Inflammatory macrophage treated with lipopolysaccharide for 4 hours (primary cell): ENCODE data around the gene CRIP1.
A peak's percentile ranks its signal among the peaks of the same experiment; 100 is the strongest.

Source experiments
- DNase-seq: peaks from one replicate; pipeline ENCODE4 v3.0.0-alpha.2; 2020

CRIP1 gene, protein sequence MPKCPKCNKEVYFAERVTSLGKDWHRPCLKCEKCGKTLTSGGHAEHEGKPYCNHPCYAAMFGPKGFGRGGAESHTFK

DNA sequence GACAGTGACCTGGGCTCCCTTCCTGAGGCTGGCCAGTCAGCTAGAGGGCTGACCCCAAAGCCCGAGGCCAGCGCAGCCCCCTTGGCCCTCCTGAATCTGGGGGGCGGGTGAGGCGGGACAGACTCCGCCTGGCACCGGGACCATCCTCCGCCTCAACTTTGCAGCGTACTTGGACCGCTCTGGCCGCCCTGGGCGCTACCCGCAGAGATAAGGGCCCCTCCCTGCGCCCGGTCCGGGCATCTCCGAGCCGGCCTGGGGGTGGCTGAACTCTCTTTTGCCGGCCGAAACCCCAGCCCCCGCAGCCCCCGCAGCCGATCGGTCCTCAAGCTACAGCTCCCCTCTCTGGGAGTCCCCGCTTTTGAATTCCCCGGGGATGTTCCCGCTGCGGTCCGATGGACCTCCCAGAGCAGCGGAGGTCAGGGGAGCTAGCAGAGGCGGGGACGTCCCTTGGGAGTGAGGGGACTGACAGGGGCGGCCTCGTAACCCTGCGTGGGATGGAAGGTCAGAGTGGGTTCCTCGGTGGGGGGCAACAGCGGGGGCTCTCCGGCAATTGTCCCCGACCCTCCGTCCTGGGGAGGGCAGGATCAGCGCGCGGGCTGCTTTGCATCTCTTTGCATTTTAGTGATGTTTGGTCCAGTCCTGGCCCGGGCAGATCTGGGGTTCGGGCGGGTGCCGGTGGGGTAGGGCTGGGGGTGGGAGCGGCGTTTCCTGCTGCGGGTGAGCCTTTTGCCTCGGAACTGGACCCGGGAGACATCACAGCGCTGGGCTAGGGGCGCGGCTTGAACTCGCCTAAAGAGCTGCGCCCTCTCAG, at the start of gene CRIP1:
CRIP1 (plus strand) TSS at position 724 of the 811 bp plus-strand sequence. CDS start 374 bp downstream, outside the sequence.
- no peak for DNase-seq

DNA sequence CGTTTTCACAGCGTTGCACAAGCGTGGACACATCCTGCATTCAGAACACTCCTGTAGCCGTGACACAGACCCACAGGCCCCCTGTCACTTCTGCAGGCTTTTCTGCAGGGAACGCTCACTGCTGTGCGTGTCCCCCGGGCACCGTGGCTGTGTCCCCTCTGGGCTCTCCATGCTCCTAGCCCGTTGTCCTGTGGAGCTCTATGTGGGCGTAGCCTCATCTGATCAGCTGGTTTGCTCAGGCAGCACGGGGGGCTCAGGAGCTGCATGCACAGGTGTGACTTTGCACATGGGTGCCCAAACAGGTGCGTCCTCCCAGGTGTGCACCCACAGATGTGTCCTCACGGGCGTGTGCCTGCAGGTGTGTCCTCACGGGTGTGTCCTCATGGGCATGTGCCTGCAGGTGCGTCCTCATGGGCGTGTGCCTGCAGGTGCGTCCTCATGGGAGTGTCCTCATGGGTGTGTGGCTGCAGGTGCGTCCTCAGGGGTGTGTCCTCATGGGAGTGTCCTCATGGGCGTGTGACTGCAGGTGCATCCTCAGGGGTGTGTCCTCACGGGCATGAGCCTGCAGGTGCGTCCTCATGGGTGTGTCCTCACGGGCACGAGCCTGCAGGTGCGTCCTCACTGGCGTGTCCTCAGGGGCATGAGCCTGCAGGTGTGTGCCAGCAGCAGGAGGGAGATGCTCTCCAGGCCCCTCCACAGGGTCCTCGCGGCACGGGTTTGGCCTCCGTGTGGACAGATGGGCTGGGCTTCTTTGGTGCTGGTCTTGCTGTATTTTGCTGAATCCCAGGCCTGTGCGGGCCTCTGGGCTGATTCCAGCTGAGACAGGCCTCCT, 49.6 kb upstream of the CRIP1 start:
- DNase-seq: no peak

DNA sequence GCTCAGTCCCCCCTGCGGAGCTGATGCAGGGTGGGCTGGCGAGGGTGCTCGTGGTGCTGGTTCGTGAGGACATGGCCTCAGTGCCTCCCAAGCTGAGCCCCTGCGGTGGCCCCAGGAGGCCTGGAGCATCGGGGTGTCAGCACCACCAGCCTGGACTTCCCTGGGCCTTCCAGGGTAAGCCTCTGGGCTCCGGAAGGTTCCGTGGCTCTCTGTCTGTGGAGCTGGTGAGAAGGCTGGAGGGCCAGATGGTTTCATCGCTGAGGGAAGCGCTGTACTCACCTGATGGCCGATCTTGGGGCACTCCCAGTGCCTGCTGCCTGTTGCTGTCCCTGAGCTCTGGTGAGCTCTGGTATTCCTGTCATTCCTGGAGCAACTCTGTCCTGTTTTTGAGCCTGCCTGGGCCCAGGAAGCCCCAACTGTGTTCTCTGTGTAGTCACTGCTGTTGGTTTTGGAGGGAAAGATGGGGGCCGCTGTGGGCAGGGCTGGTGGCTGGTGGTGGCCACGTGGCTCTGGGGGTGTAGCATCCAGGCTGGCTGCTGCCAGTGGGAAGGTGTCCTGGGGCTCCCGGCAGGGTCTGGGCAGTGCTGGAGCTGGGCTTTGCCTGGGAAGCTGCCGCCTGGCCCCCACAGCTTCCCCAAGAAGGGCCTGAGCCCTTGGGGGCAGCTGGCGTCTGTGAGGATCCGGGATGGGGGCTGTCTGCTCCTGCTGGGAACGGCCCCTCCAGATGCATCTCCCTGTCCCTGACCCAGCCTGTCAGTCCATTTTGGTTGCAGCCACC, 48.8 kb upstream of the CRIP1 start:
- no peak for DNase-seq

DNA sequence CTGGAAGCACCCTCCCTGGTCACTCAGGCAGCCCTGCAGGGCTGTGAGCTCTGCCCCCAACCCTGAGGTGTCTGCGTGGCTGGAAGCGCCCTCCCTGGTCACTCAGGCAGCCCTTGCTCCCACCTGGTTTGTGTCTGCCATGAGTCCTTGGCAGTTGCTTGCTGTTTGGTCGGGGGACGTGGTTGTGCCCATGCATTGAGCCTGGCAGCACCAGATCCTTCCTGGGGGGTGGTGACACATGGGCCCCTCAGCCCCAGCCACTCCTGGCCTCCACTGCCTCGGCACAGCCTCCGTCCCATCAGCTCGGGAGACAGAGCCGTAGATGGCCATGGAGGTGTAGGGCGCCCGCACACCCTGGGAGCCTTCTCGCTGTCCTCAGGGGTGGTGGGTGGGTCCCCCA, 47.5 kb upstream of the CRIP1 start:
- DNase-seq: no peak

DNA sequence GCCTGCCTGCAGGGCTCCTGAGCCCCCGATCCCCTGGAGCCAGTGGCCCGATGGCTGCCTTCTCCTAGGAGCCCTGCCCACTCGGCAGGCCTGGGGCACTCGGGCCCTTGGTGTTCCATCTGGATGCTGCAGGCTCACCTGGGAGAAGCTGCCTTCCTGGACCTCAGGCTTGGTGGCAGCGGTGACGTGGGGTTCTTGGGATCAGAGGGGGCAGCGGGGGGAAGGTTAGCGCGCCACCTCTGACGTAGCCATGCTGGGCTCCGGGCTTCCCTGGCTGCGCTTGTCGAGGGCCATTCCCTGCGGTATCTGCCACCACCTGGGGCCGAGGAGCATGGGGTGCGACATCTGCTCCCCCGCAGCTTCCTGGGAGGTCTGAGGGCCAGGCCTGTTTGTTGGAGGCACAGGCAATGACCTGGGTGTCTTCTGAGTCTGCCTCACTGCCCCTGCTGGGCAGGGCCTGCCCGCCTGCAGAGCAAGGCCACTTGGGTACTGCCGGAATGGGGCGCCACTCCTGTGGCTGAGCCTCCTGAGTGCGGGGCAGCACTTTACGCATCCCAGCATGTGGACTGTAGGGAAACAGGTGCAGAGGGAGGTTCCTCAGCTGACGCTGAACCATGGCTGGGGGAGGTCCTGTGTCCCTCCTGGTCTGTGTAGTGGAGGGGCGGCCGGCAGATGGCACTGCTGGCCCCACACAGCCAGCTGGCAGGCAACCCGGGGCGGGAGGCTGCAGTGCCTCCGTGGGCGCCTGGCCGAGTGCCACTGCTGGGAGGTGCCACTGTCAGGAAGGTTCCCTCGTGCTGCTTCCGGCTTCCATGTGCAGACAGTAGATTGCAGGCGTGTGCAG, 46.8 kb upstream of the CRIP1 start:
- DNase-seq: no peak

DNA sequence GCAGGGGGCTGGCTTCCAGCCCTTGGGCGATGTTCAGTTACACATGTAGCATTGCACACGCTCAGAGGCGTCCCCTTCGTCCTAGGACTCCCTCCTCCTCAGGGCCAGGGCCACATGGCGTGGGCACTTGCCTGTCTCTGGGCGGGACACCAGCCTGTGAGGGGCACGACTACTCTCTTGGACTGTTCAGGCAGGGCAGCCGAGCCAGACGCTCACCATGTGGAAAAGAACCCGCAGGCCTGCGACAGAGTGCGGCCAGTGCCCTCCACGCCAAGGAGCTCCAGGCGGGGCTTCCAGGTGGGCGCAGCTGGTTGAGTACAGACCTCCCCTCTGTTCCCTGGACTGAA, 46.2 kb upstream of the CRIP1 start:
- no peak for DNase-seq

DNA sequence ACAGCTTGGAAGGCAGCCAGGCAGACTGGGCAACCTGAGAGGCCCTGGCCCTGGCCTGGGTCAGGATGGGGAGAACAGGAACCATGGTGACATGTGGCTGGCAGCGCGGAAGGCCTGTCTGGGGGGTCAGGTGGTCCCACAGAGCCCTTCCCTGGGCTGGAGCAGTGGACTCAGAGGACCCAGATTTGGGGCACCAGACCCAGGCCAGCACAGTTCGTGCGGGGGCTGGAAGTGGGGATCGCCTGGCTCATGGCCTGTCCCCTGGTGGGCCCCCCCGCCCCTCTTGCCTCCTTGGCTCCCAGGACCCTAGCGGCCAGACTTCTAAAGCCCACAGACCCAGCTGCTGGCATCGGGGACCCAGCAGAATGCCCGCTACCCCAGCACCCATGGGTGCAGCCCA, 45.7 kb upstream of the CRIP1 start:
- no peak for DNase-seq

DNA sequence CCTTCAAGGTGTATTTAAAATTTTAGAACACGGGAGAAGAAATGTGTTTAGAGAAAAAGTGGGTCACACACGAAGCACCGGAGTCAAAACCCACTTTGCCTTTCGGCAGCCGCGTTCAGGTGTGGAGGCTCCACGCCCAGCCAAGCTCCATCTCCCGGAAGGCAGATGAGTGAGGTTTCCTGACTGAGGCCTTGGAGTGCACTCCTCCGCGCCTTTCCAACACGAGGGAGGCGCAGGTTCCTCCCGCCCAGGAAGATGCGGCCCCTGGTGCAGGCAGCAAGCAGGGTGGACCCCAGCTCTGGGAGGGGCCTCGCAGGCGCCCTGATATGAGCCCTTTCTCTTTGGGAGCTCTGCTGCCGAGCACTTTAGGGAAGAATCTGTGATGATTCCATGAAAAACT, 44.6 kb upstream of the CRIP1 start:
- no peak for DNase-seq

DNA sequence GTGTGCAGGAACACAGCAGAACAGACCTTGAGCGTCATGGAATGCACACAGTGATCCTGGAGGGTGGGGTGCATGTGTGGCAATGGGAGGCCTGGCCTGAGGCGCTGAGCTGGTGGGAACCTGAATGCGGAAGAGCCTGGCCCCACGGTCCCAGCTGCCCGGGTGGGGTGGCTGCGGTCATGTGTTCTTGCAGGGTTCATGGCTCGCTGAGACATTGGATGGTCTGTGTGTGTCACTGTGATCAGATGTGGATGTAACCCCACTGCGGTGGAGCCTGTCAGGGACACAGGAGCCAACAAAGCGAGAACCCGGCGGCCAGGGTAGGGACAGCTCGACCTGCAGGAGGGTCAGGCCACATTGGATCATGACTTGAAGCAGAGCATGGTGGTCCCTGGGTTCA, 43.9 kb upstream of the CRIP1 start:
- no peak for DNase-seq

DNA sequence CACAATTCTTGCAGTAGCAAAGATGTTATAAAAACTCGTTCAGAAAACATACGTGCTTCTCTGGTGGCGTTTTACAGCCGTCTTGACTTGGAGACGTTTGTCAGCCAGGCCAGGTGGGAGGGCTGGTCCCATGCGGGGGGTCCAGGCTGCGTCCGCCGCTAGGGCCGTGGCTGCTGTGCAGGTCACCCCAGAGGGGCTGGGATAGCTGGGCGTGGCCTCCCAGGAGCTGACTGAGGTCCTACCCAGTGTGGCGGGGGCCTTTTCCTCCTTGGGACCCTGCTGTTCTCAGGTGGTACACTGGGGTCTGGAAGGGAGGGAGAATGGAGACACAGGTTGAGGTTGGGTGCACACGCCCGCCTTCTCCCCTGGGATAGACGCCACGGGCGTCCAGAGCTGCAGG, 41.8 kb upstream of the CRIP1 start:
- DNase-seq: no peak

DNA sequence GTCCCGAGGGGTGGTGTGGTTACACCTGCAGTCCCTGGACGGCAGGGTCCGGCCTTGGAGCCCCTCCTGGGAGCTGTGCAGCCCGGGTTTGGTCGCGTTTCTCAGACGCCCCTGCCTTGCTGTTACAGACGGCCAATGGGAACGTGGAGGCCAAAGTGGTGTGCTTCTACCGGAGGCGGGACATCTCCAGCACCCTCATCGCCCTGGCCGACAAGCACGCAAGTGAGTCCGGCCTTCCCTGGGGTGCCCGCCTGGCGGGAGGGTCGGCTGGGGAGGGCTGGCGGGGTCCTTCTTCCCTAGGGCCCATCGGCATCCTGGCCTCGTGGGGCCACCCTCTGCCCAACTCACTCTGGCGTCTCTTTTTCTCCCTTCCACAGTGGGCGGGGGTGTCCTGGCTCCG, 41.4 kb upstream of the CRIP1 start:
- DNase-seq: no peak

DNA sequence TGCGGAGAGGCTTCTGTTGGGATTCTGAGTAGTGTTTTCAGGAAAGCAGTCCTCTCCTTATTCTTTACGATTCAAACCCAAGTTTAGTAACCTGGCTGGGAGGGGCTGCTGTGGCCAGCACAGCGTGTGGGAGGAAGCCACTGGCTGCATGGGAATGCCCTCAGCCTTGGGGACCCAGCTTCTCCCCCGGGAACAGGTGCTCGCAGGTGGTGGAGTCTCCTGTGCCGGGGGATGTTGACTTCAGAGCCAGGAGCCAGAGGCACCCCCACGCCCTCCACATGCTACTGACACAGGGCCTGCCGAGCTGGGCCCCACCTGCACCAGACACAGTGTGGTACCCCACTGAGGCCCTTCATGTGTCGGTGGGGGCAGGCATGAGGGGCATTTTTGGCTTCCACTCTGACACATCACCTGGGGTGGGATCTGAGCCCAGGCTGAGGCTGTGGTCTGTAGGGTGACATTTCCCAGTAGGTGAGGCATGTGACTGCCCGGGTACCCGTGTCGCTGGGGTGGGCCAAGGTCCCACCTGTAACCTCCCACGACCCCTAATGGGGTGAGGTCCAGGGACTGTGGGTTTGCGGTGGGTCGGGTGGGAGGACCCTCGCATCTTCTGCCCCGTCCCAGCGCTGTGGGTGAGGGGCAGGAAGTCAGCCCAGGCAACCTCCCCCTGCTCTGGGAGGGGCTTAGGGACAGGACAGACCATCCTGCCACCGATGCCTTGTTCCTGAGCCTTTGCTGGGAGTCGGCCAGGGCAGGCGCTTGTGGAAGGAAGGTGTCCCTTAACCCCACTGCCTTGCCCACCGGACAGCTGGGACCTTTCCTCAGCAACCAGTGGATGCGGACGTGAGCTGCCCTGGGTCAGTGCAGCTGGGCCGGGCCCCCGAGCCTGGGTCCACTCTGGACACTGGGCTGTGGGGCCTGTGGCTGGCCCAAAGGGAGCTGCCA, 40.5 kb upstream of the CRIP1 start:
- no peak for DNase-seq

DNA sequence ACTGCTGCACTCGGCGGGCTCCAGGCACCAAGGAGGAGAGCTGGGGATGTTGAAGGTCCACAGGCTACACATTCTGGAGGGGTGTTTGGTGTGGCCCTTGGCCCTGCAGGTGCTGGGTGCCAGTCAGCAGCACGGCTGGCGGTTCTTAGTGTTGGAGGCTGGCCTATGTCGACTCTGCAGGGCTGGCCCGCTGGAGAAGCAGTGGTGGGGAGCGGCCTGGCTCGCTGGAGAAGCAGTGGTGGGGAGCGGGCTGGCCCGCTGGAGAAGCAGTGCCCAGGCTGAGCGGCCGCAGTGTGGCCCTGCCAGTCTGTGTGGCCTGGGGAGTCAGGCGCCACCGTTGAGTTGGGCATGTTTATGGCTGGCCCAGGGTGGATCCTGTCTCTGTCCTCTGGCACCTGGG, 39.7 kb upstream of the CRIP1 start:
- DNase-seq: no peak

DNA sequence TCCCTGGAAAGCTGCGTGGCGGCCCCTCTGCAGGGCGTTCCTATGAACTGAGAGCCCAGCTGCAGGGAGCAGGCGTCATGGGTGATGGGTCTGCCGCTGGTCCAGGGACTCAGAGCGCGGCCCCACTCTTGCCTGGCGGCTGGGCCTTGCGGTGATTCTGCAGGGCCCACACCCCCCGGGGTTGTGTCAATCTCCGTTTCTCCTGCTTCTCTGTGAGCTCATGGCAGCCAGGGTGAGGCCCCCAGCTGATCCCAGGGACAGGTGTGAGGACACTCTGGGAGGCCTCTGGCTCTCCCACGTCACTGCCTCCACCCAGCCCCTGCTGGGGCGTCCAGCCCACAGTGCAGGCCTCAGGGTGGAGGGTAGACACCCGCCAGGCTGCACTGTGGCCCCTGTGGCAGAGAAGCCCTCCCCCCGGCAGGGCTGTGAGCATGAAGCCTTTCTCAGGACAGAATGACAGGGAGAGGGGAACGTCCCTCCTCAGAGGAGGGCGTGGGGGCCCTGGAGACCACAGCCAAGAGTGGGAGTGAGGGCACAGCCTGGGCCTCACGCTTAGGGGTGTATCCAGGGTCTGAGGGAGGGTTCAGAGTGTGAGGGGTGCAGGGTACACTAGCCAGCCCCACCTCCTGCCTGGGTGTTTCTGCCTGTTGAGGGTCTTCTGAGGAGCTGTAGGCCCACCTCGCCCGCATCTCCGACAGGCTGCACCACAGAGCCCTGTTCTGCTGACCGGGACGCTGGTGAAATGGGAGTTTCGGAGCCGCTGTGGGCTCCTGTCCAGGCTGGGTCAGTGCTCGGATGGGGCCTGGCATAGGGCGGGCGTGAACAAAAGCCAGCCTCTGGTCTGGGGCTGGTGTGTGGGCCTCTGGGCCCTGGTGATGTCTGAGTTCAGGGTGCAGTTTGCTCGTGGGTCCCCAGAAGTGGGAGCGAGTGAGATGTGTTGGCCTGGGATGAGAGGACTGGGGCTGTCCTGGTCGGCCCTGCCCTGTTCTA, 38.7 kb upstream of the CRIP1 start:
- DNase-seq: no peak

DNA sequence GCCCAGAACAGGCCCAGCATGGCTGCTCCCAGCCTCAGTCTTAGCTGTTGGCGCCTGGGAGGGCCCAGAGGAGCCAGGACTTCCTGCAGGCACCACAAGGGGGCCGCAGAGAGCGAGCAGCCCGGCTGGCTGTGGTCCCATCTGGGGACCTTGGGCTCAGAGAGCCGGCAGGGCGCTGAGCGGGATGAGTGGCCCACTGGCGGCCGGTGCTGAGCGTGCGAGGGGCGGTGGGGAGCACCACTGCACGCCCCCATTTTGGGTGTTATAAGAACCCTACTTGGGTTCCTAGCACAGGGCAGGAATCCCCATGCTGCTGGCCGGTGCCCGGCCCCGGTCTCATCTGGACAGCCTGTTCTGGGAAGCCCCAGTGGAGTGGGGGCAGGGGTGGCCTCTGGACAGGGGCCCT, 38.0 kb upstream of the CRIP1 start:
- DNase-seq: peak; percentile 38

DNA sequence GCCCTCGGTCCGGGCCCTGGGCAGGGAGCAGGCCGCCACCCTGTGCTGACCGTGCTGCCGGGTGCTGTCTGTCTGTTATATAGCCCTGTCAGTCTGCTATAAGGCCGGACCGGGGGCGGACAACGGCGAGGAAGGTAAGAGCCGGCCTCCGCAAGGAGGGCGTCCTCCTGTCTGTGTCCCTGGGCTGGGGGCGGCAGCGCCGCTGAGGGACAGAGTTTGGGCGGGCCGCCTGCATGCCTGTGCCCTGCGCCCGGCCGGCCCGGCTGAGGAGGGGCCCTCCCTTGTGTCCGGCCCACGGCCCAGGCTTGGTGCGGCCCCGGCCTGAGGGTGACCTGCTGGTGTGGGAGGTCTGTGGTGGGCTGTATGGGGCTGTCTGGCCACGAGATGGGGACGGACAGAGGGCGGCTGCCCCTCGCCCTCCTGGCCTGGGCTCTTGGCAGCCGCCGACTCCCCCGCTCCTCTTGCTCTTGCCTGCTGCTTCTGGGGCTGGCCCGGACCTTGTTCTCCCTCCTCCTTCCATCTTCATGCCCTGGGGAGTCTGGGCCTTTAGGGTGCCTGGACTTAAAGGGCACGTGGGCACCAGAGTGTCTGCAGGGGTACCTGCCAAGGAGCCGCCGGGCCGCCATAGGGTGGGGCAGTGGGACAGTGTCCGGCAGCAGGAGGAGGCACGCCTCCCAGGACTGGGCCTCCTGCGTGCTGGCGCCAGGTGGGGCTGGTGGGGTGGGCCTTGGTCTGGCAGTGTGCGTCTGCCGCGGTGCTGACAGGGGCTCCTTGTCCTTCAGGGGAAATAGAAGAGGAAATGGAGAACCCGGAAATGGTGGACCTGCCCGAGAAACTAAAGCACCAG, 37.2 kb upstream of the CRIP1 start:
- no peak for DNase-seq

DNA sequence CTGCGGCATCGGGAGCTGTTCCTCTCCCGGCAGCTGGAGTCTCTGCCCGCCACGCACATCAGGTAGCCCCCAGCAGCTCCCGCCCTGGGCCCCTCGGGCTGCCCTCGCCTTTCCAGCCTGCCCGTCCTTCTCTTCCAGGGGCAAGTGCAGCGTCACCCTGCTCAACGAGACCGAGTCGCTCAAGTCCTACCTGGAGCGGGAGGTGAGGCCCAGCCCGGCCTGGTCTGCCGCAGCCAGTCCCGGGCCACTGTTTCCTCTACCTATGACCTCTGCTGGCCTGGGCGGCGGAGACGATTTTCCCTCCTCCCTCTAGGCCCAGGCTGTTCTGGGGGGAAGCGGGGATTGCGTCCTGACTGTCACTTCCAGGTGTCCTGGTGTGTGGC, 36.6 kb upstream of the CRIP1 start:
- no peak for DNase-seq

DNA sequence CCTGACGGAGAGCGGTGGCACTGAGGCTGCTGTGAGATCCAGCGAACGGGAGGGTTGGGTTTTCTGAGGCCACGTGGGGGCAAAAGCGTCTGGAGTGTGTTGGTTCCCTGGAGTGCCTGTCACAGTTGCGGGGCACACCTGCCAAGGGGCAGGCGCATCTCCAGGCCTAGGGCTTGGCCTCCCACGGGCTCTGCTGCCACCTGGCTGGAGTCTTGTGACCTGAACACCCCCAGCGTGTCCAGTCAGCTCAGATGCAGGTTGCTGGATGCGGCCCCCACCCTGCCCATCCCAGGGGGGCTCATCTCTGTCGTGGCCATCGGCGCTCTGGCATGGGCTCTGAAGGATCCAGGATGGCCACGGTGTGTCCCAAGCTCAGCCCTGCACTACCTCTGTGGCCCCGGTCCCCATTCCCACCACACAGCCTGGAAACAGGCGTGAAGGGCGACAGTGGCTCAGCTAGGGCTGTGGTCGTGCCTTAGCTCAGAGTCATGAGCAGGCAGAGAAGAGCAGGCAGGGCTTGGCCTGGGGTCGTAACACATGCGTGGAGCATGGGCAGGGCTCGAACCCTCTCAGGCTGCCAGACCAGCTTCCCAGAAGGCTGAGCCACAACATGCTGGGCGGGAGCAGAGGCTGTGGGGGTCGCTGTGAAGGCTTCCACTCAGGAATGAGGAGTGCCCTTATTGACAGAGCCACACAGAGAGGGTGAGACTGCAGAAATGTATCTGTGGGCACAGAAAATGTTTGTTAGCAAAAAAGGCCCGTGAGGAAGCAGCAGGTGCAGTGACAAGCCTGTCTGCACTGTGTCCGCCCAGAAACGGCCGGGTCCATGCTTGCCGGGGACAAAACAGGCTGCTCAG, 35.6 kb upstream of the CRIP1 start:
- no peak for DNase-seq
